Caco-2 (cell line): ENCODE measurements around the gene FSIP2. TPM values are rescaled to one million over a fixed set of nuclear protein-coding genes. Genes with fewer than 3 reads are reported as not detected.
A peak's percentile ranks its signal among the peaks of the same experiment; 100 is the strongest.

Source experiments
- BruUV-seq: library from RNA; stranded (reverse); fragments of 400-500 nt; replicated peaks from 2 replicates; lab custom pipeline; 2021; lab: Mats Ljungman, UMichigan
- CTCF ChIA-PET: fragments of 300-600 bp; sonication (Branson Sonifier 250); formaldehyde crosslinking; loops from one replicate; lab custom pipeline; 2022; ENCODE audit warnings: antibody characterized with exemption; lab: Charles Lee
- POLR2A ChIA-PET: fragments of 300-600 bp; sonication (Branson Sonifier 250); formaldehyde crosslinking; loops from one replicate; lab custom pipeline; 2022; ENCODE audit warnings: antibody characterized with exemption; lab: Charles Lee
- DNase-seq, 2 experiments: peaks; one replicate each; pipeline versions ENCODE4 v3.0.0 to v3.0.0-alpha.2; 2020 to 2022
- H3K27me3 ChIP-seq: replicated peaks from 2 replicates; pipeline ENCODE4 v1.6.0; 2011; ENCODE audit warnings: low read length; ENCODE audit not compliant: control insufficient read depth, insufficient read depth
- H3K36me3 ChIP-seq: 2 replicates; pipeline ENCODE4 v1.5.1; 2011; ENCODE audit warnings: low read length; ENCODE audit not compliant: control insufficient read depth, insufficient read depth
- H3K4me1 ChIP-seq: fragments of 250-450 bp; sonication (Bioruptor Pico); 2 replicates; pipeline ENCODE4 v1.5.1; 2020; ENCODE audit warnings: mild to moderate bottlenecking
- H3K4me3 ChIP-seq: 2 replicates; pipeline ENCODE4 v1.5.1; 2011; ENCODE audit warnings: low read depth, mild to moderate bottlenecking, control low read depth, low read length
- H3K9me3 ChIP-seq: fragments of 250-450 bp; sonication (Bioruptor Pico); 2 replicates; pipeline ENCODE4 v1.5.1; 2020; ENCODE audit warnings: mild to moderate bottlenecking, moderate library complexity
- H3K27ac Mint-ChIP-seq: one replicate; pipeline ENCODE4 v1.8.0; 2022; ENCODE audit warnings: mixed read lengths; ENCODE audit not compliant: unreplicated experiment
- H3K27me3 Mint-ChIP-seq: one replicate; pipeline ENCODE4 v1.8.0; 2022; ENCODE audit warnings: mixed read lengths; ENCODE audit not compliant: insufficient read depth, unreplicated experiment
- H3K36me3 Mint-ChIP-seq: one replicate; pipeline ENCODE4 v1.8.0; 2022; ENCODE audit warnings: mild to moderate bottlenecking, mixed read lengths; ENCODE audit not compliant: insufficient read depth, unreplicated experiment
- H3K4me1 Mint-ChIP-seq: one replicate; pipeline ENCODE4 v1.8.0; 2022; ENCODE audit warnings: low read depth, mixed read lengths; ENCODE audit not compliant: unreplicated experiment
- H3K4me3 Mint-ChIP-seq: one replicate; pipeline ENCODE4 v1.8.0; 2022; ENCODE audit warnings: mild to moderate bottlenecking, moderate library complexity, mixed read lengths; ENCODE audit not compliant: unreplicated experiment
- H3K9me3 Mint-ChIP-seq: one replicate; pipeline ENCODE4 v1.8.0; 2022; ENCODE audit warnings: mixed read lengths; ENCODE audit not compliant: unreplicated experiment
- CTCF ChIP-seq, 2 experiments: fragments of 200-600 bp in 1 of 2; IDR thresholded peaks; 1 replicate in 1 of 2; 2 replicates in 1 of 2; pipeline versions ENCODE4 v1.5.1 to v1.8.0; 2011 to 2022; ENCODE audit warnings: antibody characterized with exemption in 1 of 2, control low read depth in 1 of 2, inconsistent platforms in 1 of 2, low read depth in 1 of 2, low read length in 1 of 2, mild to moderate bottlenecking in 1 of 2, moderate library complexity in 1 of 2; ENCODE audit not compliant: insufficient read depth in 1 of 2, severe bottlenecking in 1 of 2, unreplicated experiment in 1 of 2
- intact Hi-C: fragments of 100-400 bp; cut with micrococcal nuclease; formaldehyde crosslinking; loops from one replicate; pipeline ENCODE4 v1.10.0; 2022; ENCODE audit not compliant: unreplicated experiment
- total RNA-seq: library from RNA; stranded (reverse); gene quantifications from 2 replicates; pipeline ENCODE4 v1.2.3, GENCODE V29; 2022

FSIP2 gene
- total RNA-seq, 1 experiment from 2014 or later, result 0.09 TPM

GRCh38 chr2:185771396-185771795 is 32.8 kb downstream of the FSIP2 start:
- H3K4me3 Mint-ChIP-seq, result no peak overlapping the region
- H3K9me3 Mint-ChIP-seq, result peaks cover 51% of the 10 kb centered on the region
- intact Hi-C loops, result no loop called here
- no peaks in the 10 kb centered on the region for H3K4me1 Mint-ChIP-seq
- no peak overlapping the region for H3K4me3 ChIP-seq
- peaks cover 17% of the 10 kb centered on the region for H3K9me3 ChIP-seq
- ChIA-PET CTCF (no interaction called here), POLR2A (no interaction called here)
- no TSS peak for BruUV-seq
- no peak for DNase-seq
- H3K36me3 ChIP-seq, result no peaks in the 10 kb centered on the region
- H3K4me1 ChIP-seq, result no peaks in the 10 kb centered on the region
- no peaks in the 10 kb centered on the region for H3K27me3 ChIP-seq
- no peaks in the 10 kb centered on the region for H3K27me3 Mint-ChIP-seq
- H3K27ac Mint-ChIP-seq, result no peak overlapping the region
- H3K36me3 Mint-ChIP-seq, result no peaks in the 10 kb centered on the region
- TF ChIP-seq CTCF (IDR thresholded peaks at IDR 0.05; ENCODE audit: insufficient read depth in 1 of 2, low read depth in 1 of 2, low read length in 1 of 2, severe bottlenecking in 1 of 2, unreplicated experiment in 1 of 2), result no peak

- BruUV-seq, result no TSS peak
- Histone ChIP-seq H3K4me1 (peaks cover 10% of the 10 kb centered on the region), H3K27me3 (no peaks in the 10 kb centered on the region), H3K4me3 (no peak overlapping the region), H3K9me3 (no peaks in the 10 kb centered on the region; the same call in 1 of the 2 replicates), H3K36me3 (no peaks in the 10 kb centered on the region)
- H3K4me1 Mint-ChIP-seq, result peaks cover 8% of the 10 kb centered on the region
- no peaks in the 10 kb centered on the region for H3K27me3 Mint-ChIP-seq
- intact Hi-C loops, result no loop called here
- TF ChIP-seq CTCF (IDR thresholded peaks at IDR 0.05; ENCODE audit: insufficient read depth in 1 of 2, low read depth in 1 of 2, low read length in 1 of 2, severe bottlenecking in 1 of 2, unreplicated experiment in 1 of 2), result no peak
- H3K27ac Mint-ChIP-seq, result no peak overlapping the region
- no peaks in the 10 kb centered on the region for H3K9me3 Mint-ChIP-seq
- H3K4me3 Mint-ChIP-seq, result no peak overlapping the region
- DNase-seq, result no peak
- ChIA-PET CTCF (no interaction called here), POLR2A (no interaction called here)
- H3K36me3 Mint-ChIP-seq, result no peaks in the 10 kb centered on the region
These were observed 42.3 kb downstream of the FSIP2 start for GRCh38 chr2:185780890-185781289.

- Histone ChIP-seq H3K36me3 (no peaks in the 10 kb centered on the region), H3K4me3 (no peak overlapping the region), H3K27me3 (no peaks in the 10 kb centered on the region), H3K4me1 (peaks cover 10% of the 10 kb centered on the region), H3K9me3 (no peaks in the 10 kb centered on the region)
- ChIA-PET POLR2A (no interaction called here), CTCF (no interaction called here)
- Mint-ChIP-seq H3K27ac (no peak overlapping the region), H3K36me3 (no peaks in the 10 kb centered on the region), H3K4me3 (no peak overlapping the region), H3K27me3 (no peaks in the 10 kb centered on the region), H3K4me1 (peaks cover 8% of the 10 kb centered on the region), H3K9me3 (no peaks in the 10 kb centered on the region)
- no peak for TF ChIP-seq CTCF (IDR thresholded peaks at IDR 0.05; ENCODE audit: insufficient read depth in 1 of 2, low read depth in 1 of 2, low read length in 1 of 2, severe bottlenecking in 1 of 2, unreplicated experiment in 1 of 2)
- peak in 1 of 2 experiments; percentile 13 for DNase-seq
- no TSS peak for BruUV-seq
- intact Hi-C loops, result no loop called here
These were observed 43.7 kb downstream of the FSIP2 start for GRCh38 chr2:185782223-185782769.
